Type B pancreatic cell (in vitro differentiated cells): Measurements from ENCODE around the gene STARD13. TPM values are rescaled to one million over a fixed set of nuclear protein-coding genes. Genes with fewer than 3 reads are reported as not detected.

Experiments
- DNase-seq: peaks from one replicate; pipeline ENCODE4 v3.0.0; 2021; ENCODE audit warnings: mixed read lengths; ENCODE audit not compliant: unreplicated experiment; ENCODE audit errors: extremely low spot score
- H3K27ac Mint-ChIP-seq: 2 replicates; pipeline ENCODE4 v1.8.0; 2021; ENCODE audit warnings: mild to moderate bottlenecking, mixed read lengths
- H3K27me3 Mint-ChIP-seq: 2 replicates; pipeline ENCODE4 v1.8.0; 2021; ENCODE audit warnings: mixed read lengths
- H3K36me3 Mint-ChIP-seq: 2 replicates; pipeline ENCODE4 v1.8.0; 2021; ENCODE audit warnings: mixed read lengths
- H3K4me1 Mint-ChIP-seq: one replicate; pipeline ENCODE4 v1.8.0; 2021; ENCODE audit warnings: mixed read lengths; ENCODE audit not compliant: unreplicated experiment
- H3K4me3 Mint-ChIP-seq: 2 replicates; pipeline ENCODE4 v1.8.0; 2021; ENCODE audit warnings: mild to moderate bottlenecking, mixed read lengths
- H3K9me3 Mint-ChIP-seq: 2 replicates; pipeline ENCODE4 v1.8.0; 2021; ENCODE audit warnings: mixed read lengths
- total RNA-seq: library from RNA; stranded (reverse); gene quantifications from 2 replicates; pipeline ENCODE4 v1.2.1, GENCODE V29; 2021; ENCODE audit warnings: low replicate concordance
- TF ChIP-seq, protein P1 (sequence below): fragments of 200-600 bp; sonication (generic); conservative IDR thresholded peaks from 2 replicates; pipeline ENCODE4 v1.5.0; 2021; ENCODE audit warnings: antibody characterized with exemption, mild to moderate bottlenecking

Gene STARD13
- total RNA-seq, 1 donor from 2014 or later, result 12.1 TPM

DNA sequence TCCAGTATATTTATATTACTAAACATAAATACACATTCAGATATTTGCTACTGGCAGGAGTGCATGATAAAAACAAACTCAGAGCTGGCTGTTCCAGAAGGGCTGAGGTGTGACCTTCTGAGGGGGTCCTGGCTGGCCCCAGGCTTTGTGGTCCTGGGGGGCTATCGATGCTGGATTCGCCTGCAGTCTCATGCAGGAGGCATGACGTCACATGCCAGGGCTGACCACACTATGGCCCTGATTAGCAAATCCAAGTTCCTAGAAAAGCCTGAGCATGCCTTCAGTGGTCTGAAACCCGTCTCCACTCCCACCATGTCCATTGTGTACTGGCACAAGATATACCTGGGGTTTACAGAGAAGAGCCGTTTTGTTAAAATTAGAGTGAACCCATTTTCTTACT is 171.4 kb downstream of the STARD13 start:
- no peaks in the 10 kb centered on the region for H3K27me3 Mint-ChIP-seq
- H3K4me1 Mint-ChIP-seq, result peaks cover 36% of the 10 kb centered on the region
- TF ChIP-seq, protein P1, sequence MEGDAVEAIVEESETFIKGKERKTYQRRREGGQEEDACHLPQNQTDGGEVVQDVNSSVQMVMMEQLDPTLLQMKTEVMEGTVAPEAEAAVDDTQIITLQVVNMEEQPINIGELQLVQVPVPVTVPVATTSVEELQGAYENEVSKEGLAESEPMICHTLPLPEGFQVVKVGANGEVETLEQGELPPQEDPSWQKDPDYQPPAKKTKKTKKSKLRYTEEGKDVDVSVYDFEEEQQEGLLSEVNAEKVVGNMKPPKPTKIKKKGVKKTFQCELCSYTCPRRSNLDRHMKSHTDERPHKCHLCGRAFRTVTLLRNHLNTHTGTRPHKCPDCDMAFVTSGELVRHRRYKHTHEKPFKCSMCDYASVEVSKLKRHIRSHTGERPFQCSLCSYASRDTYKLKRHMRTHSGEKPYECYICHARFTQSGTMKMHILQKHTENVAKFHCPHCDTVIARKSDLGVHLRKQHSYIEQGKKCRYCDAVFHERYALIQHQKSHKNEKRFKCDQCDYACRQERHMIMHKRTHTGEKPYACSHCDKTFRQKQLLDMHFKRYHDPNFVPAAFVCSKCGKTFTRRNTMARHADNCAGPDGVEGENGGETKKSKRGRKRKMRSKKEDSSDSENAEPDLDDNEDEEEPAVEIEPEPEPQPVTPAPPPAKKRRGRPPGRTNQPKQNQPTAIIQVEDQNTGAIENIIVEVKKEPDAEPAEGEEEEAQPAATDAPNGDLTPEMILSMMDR, result no peak
- H3K9me3 Mint-ChIP-seq, result no peaks in the 10 kb centered on the region
- no peak overlapping the region for H3K4me3 Mint-ChIP-seq
- no peak overlapping the region for H3K27ac Mint-ChIP-seq
- no peak for DNase-seq
- peaks cover 21% of the 10 kb centered on the region for H3K36me3 Mint-ChIP-seq

DNA sequence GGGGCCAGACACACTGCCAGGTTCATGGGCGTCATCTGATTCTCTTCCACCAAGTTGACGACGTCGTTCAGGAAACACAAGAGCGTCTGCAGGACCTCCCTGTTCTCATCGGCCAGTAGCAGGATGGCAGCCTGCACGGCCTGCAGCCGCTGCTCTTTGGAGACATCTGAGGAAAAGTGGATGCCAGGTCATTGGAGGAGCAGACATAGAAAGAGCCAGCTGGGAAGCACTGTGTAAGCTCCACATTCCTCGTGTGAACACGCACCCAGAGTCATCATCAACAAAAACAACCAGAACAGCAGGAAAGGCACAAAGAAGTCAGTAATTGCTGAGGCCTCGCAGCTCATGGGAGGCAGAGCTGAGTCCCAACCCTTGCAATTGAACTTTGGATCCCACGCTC is 172.8 kb downstream of the STARD13 start:
- no peak overlapping the region for H3K27ac Mint-ChIP-seq
- H3K27me3 Mint-ChIP-seq, result no peaks in the 10 kb centered on the region

DNA sequence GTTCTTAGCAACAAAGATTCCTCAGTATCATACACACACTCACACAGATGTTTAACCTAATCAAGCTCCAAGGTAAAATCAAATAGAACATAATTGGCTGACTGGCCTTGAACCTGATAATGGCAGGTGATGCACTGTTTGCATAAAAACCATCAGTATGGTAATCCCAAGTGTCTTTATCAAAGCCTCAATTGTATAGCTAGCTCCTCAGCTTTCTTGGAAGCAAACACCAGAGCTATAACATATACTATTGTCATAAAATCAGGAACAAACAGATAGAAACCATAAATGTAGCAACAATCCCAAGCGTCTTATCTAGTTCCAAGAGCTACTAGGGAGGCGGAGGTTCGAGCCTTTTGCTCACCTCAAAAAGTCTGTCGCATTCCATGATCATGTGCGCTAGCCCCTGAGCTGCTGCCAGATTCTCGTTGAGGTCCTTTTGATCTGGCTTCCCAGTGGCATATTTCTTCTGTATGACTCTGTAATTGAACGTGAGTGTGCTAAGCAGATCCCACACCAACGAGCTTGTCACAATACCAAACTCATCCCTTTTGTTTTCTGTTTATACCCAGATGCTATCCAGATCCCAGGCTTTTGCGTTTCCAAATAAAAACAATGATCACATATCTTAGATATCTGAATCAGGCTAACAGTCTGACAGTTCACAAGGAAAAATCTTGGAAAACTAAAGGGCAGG is 174.0 kb downstream of the STARD13 start:
- Mint-ChIP-seq H3K27ac (no peak overlapping the region), H3K36me3 (peaks cover 22% of the 10 kb centered on the region), H3K9me3 (no peaks in the 10 kb centered on the region), H3K27me3 (no peaks in the 10 kb centered on the region), H3K4me1 (peaks cover 27% of the 10 kb centered on the region), H3K4me3 (no peak overlapping the region)
- no peak for DNase-seq
- TF ChIP-seq, protein P1, result no peak

More for the DNA sequence above, 172.8 kb downstream of the STARD13 start:
- Mint-ChIP-seq H3K36me3 (peaks cover 21% of the 10 kb centered on the region), H3K4me3 (no peak overlapping the region), H3K4me1 (peaks cover 27% of the 10 kb centered on the region), H3K9me3 (no peaks in the 10 kb centered on the region)
- no peak for DNase-seq
- TF ChIP-seq, protein P1, result no peak

GRCh38 chr13:33110713-33111413 is 174.7 kb downstream of the STARD13 start:
- Mint-ChIP-seq H3K36me3 (peaks cover 24% of the 10 kb centered on the region), H3K4me3 (no peak overlapping the region), H3K27ac (no peak overlapping the region), H3K9me3 (no peaks in the 10 kb centered on the region), H3K27me3 (no peaks in the 10 kb centered on the region), H3K4me1 (peaks cover 21% of the 10 kb centered on the region)
- TF ChIP-seq, protein P1, result no peak
- DNase-seq, result no peak

DNA sequence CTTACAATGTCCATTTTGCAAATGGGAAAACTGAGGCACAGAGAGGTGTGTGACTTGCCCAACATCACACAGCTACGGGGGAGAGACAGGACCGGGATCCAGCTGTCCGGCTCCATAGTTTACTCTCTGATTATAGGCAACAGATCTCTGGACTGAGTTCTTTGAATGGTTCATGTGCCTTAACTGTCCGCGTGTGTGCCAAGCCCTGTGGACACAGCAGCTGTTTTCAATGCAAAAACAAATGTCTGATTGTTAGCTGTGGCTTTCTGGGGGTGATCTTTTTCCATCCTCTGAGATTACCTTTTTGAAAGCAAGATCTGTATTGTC is 175.2 kb downstream of the STARD13 start:
- H3K27me3 Mint-ChIP-seq, result no peaks in the 10 kb centered on the region
- no peak for DNase-seq
- H3K4me1 Mint-ChIP-seq, result peaks cover 20% of the 10 kb centered on the region
- no peak overlapping the region for H3K4me3 Mint-ChIP-seq
- H3K27ac Mint-ChIP-seq, result no peak overlapping the region
- peaks cover 25% of the 10 kb centered on the region for H3K36me3 Mint-ChIP-seq
- TF ChIP-seq, protein P1, result no peak
- no peaks in the 10 kb centered on the region for H3K9me3 Mint-ChIP-seq
